H1 (cell line): Measurements from ENCODE around the gene MPPED2. TPM values are rescaled to one million over a fixed set of nuclear protein-coding genes. Genes with fewer than 3 reads are reported as not detected.

Source experiments
- TBP ChIP-seq: IDR thresholded peaks from 2 replicates; pipeline ENCODE4 v1.6.1; 2011; ENCODE audit warnings: low read depth, low read length, improper control_type of control experiment
- TEAD4 ChIP-seq: IDR thresholded peaks from 2 replicates; pipeline ENCODE4 v1.6.1; 2012; ENCODE audit warnings: low read depth, low read length, inconsistent platforms, mixed read lengths
- polyA plus RNA-seq, 7 experiments: library from polyadenylated mRNA; depleted of rRNA in 3 of 7; stranded (reverse) in 5 of 7; unstranded in 2 of 7; fragments of >200 nt in 5 of 7; fragments of 200-250 nt in 2 of 7; gene quantifications; 1 replicate in 5 of 7; 2 replicates in 1 of 7; 4 replicates in 1 of 7; pipeline versions ENCODE4 v1.2.1 to v1.2.3, GENCODE V29; 2011 to 2013; ENCODE audit warnings: missing spikeins in 2 of 7, mixed read lengths in 2 of 7
- total RNA-seq: library from RNA; stranded (reverse); fragmentation: NEBNext Ultra II Directional; extraction: Animal tissue kit (Norgen Biotek cat#: 25700); gene quantifications from 2 replicates; pipeline ENCODE4 v1.2.1, GENCODE V29; 2021

MPPED2 gene
- total and polyA plus RNA-seq, 2 of the 8 experiments (the other 6 are each of a cell fraction or from before 2014, with no cell fraction given): 1.3 to 3.5 TPM

DNA sequence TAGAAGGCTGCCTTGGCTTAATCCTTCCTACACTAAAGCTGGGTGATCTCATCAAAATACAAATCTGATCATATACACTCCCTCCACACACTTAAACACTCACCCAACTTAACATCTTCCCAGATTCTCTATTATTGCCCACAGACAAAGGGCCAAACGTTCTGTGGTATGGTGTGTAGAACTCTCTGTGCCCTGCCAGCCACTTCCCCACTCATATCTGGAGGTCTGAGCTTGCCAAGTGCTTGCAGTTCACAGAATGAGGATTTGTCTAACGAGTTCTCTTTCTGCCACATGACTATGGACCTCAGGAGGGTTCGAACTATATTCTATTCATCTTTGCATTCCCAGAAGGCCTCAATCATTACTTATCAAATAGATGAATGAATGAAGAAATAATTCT lies 77.6 kb downstream of the MPPED2 start (continued):
- TF ChIP-seq TEAD4 (no peak), TBP (no peak)
